T-cell (primary cell): ENCODE data around the gene JUP. TPM values are rescaled to one million over a fixed set of nuclear protein-coding genes. Genes with fewer than 3 reads are reported as not detected.

Experiments used
- ATAC-seq, 4 experiments: fragments of 200-7000 bp in 3 of 4; fragments of 150-1000 bp in 1 of 4; cut with Tn5 transposase; replicated peaks in 1 of 4; 1 replicate in 3 of 4; 2 replicates in 1 of 4; pipeline ENCODE4 v1.10.0; 2021; ENCODE audit warnings: moderate library complexity in 3 of 4, mild to moderate bottlenecking in 2 of 4, moderate number of reproducible peaks in 1 of 4
- CTCF ChIA-PET, 2 donors: fragments of 300-600 bp; sonication (Branson Sonifier 250); formaldehyde crosslinking; loops; one replicate each; lab custom pipeline; 2022; ENCODE audit warnings: antibody characterized with exemption in 2 of 2; lab: Charles Lee
- POLR2A ChIA-PET, 2 donors: fragments of 300-600 bp; sonication (Branson Sonifier 250); formaldehyde crosslinking; loops; one replicate each; lab custom pipeline; 2022; ENCODE audit warnings: antibody characterized with exemption in 2 of 2; lab: Charles Lee
- DNase-seq, 35 experiments: peaks; one replicate each; pipeline versions ENCODE4 v3.0.0 to v3.0.0-alpha.2; 2013 to 2023
- H3K27ac ChIP-seq: one replicate; pipeline ENCODE4 v1.5.1; 2013; ENCODE audit warnings: low read length
- H3K27me3 ChIP-seq, 2 experiments: replicated peaks in 1 of 2; 1 replicate in 1 of 2; 2 replicates in 1 of 2; pipeline versions ENCODE4 v1.6.1 to v1.7.0; 2013; ENCODE audit warnings: low read length in 1 of 2, mixed read lengths in 1 of 2; ENCODE audit not compliant: control insufficient read depth in 2 of 2, insufficient read depth in 2 of 2; ENCODE audit errors: extremely low read depth in 1 of 2
- H3K36me3 ChIP-seq, 2 donors: 1 replicate in 1 of 2; 2 replicates in 1 of 2; pipeline versions ENCODE4 v1.6.1 to v1.7.0; 2013; ENCODE audit warnings: low read length in 1 of 2; ENCODE audit not compliant: control insufficient read depth in 2 of 2, insufficient read depth in 1 of 2; ENCODE audit errors: extremely low read depth in 1 of 2
- H3K4me1 ChIP-seq, 2 experiments: 1 replicate in 1 of 2; 2 replicates in 1 of 2; pipeline versions ENCODE4 v1.6.1 to v1.7.0; 2013; ENCODE audit warnings: low read length in 2 of 2, mixed read lengths in 1 of 2; ENCODE audit not compliant: insufficient read depth in 2 of 2, control insufficient read depth in 1 of 2; ENCODE audit errors: extremely low read depth in 1 of 2
- H3K4me3 ChIP-seq, 2 donors: 1 replicate in 1 of 2; 2 replicates in 1 of 2; pipeline versions ENCODE4 v1.5.1 to v1.7.0; 2013; ENCODE audit warnings: mild to moderate bottlenecking in 2 of 2, low read length in 1 of 2, moderate library complexity in 1 of 2; ENCODE audit not compliant: control insufficient read depth in 1 of 2; ENCODE audit errors: extremely low read depth in 1 of 2
- H3K9me3 ChIP-seq: 2 replicates; pipeline ENCODE4 v1.7.0; 2013
- H3K27ac Mint-ChIP-seq, 2 donors: one replicate each; pipeline ENCODE4 v1.8.0; 2020 to 2021; ENCODE audit warnings: mild to moderate bottlenecking in 2 of 2, mixed read lengths in 2 of 2
- H3K27me3 Mint-ChIP-seq, 2 donors: one replicate each; pipeline ENCODE4 v1.8.0; 2021 to 2022; ENCODE audit warnings: mixed read lengths in 2 of 2
- H3K36me3 Mint-ChIP-seq: one replicate; pipeline ENCODE4 v1.8.0; 2021; ENCODE audit warnings: mixed read lengths
- H3K4me1 Mint-ChIP-seq, 3 donors: one replicate each; pipeline ENCODE4 v1.8.0; 2020 to 2022; ENCODE audit warnings: mixed read lengths in 3 of 3, mild to moderate bottlenecking in 1 of 3
- H3K4me3 Mint-ChIP-seq, 3 donors: one replicate each; pipeline ENCODE4 v1.8.0; 2020 to 2022; ENCODE audit warnings: mild to moderate bottlenecking in 3 of 3, mixed read lengths in 3 of 3, moderate library complexity in 3 of 3
- H3K9me3 Mint-ChIP-seq, 3 donors: one replicate each; pipeline ENCODE4 v1.8.0; 2020 to 2022; ENCODE audit warnings: mixed read lengths in 3 of 3
- WGBS: methylation state at CpG from one replicate; pipeline ENCODE4 v1.1.5; 2013; ENCODE audit warnings: missing lambda C conversion rate; ENCODE audit not compliant: insufficient coverage; 5-methylcytosine and 5-hydroxymethylcytosine counted together
- total RNA-seq, 35 experiments: library from RNA in 6 of 35; stranded (reverse) in 6 of 35; fragments of 120-200 nt in 1 of 35; gene quantifications; one replicate each; pipeline versions ENCODE4 v1.2.1 to v1.2.4 and lab custom pipeline; 2013 to 2026

JUP gene
- total RNA-seq, 5 donors from 2014 or later (not counting 1 experiment from before 2014, with no cell fraction given) = 1.1 to 4.8 (median 3.4) TPM

DNA sequence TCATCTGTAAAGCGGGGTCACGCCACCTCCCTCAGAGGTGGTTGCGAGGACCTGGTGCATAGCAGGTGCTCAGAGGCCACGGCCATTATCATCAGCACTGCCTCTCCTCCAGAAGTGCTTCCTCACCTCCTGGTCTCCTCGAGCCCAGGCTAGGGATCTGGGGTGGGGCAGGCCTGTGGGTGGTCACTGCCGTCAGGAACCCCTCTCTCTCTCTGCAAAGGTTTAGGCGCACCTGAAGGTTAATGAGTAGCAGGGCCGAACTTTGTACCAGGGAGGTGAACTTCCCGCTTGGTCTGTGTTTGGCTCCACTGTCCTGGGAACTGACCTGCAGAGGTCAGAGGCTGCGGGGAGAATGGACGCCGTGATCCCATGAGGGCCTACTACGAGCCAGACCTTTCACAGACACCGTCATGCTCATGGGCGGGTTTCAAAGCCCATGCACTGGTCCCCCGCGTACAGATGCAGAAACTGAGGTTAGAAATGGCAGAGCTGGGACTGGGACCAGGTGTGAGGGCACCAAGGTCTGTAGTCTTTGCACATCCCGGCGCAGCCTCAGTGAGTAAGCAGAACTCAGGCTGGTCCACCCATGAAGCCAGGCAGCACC, 13.8 kb downstream of the JUP start:
- H3K36me3 ChIP-seq = peaks cover 0 to 3% of the 10 kb centered on the region in 2 donors
- Mint-ChIP-seq H3K4me1 (peaks cover 3 to 5% (median 4%) of the 10 kb centered on the region in 3 donors), H3K36me3 (no peaks in the 10 kb centered on the region), H3K27me3 (peaks cover 0 to 12% of the 10 kb centered on the region in 2 donors), H3K27ac (no peak overlapping the region), H3K9me3 (no peaks in the 10 kb centered on the region), H3K4me3 (no peak overlapping the region)
- POLR2A ChIA-PET = no interaction called here
- WGBS = 88% methylated on average over 14 of the region's 19 CpGs
- ATAC-seq = no peak
- no peak for DNase-seq
- CTCF ChIA-PET = no interaction called here
- no peak overlapping the region for H3K4me3 ChIP-seq
- H3K27me3 ChIP-seq = peaks cover 0 to 42% of the 10 kb centered on the region in 2 experiments
- H3K4me1 ChIP-seq = no peaks in the 10 kb centered on the region
- no peak overlapping the region for H3K27ac ChIP-seq
- no peaks in the 10 kb centered on the region for H3K9me3 ChIP-seq

DNA sequence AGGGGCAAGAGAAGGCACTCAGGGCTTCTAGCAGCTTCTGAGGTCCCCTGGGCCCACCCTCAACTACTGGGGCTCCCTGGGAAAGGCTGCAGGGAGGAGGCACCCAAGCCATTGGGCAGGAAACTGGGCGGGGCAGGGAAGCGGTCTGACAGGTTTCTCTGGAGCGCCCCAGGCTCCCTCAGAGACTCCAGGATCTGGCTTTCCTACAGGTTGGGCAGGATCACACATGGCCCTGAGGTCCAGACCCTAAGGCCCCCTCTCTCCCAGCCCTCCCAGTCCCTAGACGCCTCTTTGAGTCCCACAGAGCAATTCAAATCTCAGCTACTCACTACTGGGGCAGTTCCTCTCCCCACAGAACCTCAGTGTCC, 14.3 kb downstream of the JUP start:
- no peaks in the 10 kb centered on the region for H3K4me1 ChIP-seq
- DNase-seq (no peak), ATAC-seq (no peak)
- no peak overlapping the region for H3K4me3 Mint-ChIP-seq
- H3K36me3 ChIP-seq = peaks cover 0 to under 1% of the 10 kb centered on the region in 2 donors
- no peak overlapping the region for H3K27ac ChIP-seq
- ChIA-PET POLR2A (no interaction called here), CTCF (no interaction called here)
- H3K27me3 Mint-ChIP-seq = peaks cover 0 to 12% of the 10 kb centered on the region in 2 donors
- no peak overlapping the region for H3K27ac Mint-ChIP-seq
- H3K9me3 ChIP-seq = no peaks in the 10 kb centered on the region
- H3K4me3 ChIP-seq = no peak overlapping the region
- H3K9me3 Mint-ChIP-seq = no peaks in the 10 kb centered on the region
- no peaks in the 10 kb centered on the region for H3K36me3 Mint-ChIP-seq
- 82% methylated on average over 4 of the region's 4 CpGs for WGBS
- H3K27me3 ChIP-seq = peaks cover 0 to 37% of the 10 kb centered on the region in 2 experiments
- peaks cover 3 to 5% (median 4%) of the 10 kb centered on the region in 3 donors for H3K4me1 Mint-ChIP-seq

DNA sequence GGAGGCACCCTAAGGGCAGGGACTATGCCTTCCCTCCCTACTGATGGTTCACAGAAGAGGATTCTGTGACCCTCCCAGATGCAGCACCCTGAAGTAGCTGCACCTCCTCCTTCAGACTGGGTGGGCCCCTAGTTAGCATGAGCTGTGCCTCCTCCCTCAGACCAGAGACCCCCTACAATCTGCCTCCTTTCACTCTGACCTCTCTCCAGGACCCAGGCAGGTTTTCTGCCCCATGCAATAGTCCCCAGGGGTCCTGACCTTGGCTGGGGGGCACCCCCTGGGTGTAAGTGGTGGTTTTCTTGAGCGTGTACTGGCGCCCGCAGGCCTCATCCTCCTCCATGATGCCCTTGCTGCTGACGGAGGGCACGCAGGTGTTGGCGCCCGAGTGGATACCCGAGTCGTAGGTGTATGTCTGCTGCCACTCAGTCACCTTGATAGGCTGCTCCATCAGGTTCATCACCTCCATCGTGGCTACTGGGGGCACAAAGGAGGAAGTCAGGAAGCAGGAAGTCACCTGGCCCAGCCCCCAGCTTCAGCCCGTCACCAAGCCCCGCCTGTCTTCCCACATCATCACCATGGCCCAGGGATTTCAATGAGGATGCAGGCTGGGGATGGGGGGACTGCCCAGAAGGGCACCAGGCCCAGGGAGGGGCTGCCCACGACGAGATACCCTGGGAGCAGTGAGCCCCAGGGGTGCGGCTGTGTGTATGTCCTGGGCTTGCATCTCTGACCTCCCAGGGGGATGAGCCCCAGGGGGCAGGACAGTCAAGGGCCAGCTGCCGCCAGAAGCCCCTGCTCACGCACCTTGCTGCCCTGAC, 14.9 kb downstream of the JUP start:
- Histone ChIP-seq H3K9me3 (no peaks in the 10 kb centered on the region), H3K4me1 (no peaks in the 10 kb centered on the region), H3K27me3 (peaks cover 0 to 33% of the 10 kb centered on the region in 2 experiments), H3K36me3 (no peaks in the 10 kb centered on the region), H3K4me3 (no peak overlapping the region), H3K27ac (no peak overlapping the region)
- H3K27me3 Mint-ChIP-seq = peaks cover 0 to 12% of the 10 kb centered on the region in 2 donors
- H3K4me3 Mint-ChIP-seq = no peak overlapping the region
- H3K36me3 Mint-ChIP-seq = no peaks in the 10 kb centered on the region
- no peak overlapping the region for H3K27ac Mint-ChIP-seq
- peaks cover 3 to 5% (median 4%) of the 10 kb centered on the region in 3 donors for H3K4me1 Mint-ChIP-seq
- WGBS = 79% methylated on average over 13 of the region's 17 CpGs
- ChIA-PET CTCF (no interaction called here), POLR2A (interaction anchor here in 1 of 2 donors (0.6 kb wide), 1 partner anchor 14 kb away, joined by 3 read pairs; no protein-coding TSS in a partner anchor)
- no peak for DNase-seq
- H3K9me3 Mint-ChIP-seq = no peaks in the 10 kb centered on the region
- no peak for ATAC-seq

DNA sequence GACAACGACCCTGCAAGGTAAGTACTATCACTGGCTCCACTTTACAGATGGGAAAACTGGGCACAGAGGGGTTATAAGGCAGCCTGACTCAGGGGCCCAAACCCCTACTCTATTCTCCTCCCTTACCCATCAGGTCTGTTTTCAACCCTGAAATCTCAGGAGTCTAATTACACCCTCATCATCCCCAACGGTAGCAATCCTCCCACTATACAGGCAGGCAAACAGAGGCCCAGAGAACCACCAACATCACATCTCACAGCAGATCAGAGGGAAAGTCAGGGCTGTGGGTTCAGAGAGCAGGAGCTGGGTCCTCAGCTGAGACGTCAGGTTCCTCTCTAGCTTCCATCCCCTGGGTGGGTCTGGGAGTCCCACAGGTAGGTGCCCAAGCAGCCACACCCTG, 16.5 kb downstream of the JUP start:
- ATAC-seq = no peak
- Histone ChIP-seq H3K4me3 (no peak overlapping the region), H3K36me3 (no peaks in the 10 kb centered on the region), H3K4me1 (no peaks in the 10 kb centered on the region), H3K27me3 (peaks cover 0 to 25% of the 10 kb centered on the region in 2 experiments), H3K9me3 (no peaks in the 10 kb centered on the region), H3K27ac (no peak overlapping the region)
- no peak for DNase-seq
- H3K4me1 Mint-ChIP-seq = peaks cover 3 to 5% (median 4%) of the 10 kb centered on the region in 3 donors
- H3K27ac Mint-ChIP-seq = no peak overlapping the region
- CTCF ChIA-PET = no interaction called here
- H3K27me3 Mint-ChIP-seq = peaks cover 0 to 4% of the 10 kb centered on the region in 2 donors
- H3K4me3 Mint-ChIP-seq = no peak overlapping the region
- POLR2A ChIA-PET = no interaction called here
- WGBS = 76% methylated on average over 3 of the region's 3 CpGs
- H3K36me3 Mint-ChIP-seq = no peaks in the 10 kb centered on the region
- no peaks in the 10 kb centered on the region for H3K9me3 Mint-ChIP-seq

DNA sequence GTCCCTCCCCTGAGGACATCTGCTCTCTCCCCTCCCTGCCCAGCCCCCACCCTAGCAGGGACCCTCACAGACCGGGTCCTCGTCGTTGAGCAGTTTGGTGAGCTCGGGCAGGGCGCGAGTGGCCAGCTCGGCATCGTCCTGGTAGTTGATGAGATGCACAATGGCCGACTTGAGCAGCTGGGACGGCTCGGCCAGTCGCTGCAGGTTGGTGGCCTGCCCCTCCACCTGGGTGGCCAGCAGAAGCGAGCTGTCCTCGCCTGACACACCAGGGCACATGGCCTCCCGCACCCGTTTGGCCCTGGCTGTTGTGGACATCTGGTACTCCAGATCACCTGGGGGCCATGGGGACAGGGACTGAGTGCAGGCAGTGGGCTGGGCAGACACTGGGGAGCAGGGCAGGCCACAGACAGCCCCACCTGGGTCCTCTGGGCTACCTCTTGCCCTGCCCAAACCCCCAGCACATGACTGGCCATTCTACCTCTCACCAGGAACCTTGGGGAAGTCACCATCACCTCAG, 17.1 kb downstream of the JUP start:
- POLR2A ChIA-PET = no interaction called here
- Histone ChIP-seq H3K4me3 (no peak overlapping the region), H3K9me3 (no peaks in the 10 kb centered on the region), H3K27me3 (peaks cover 0 to 22% of the 10 kb centered on the region in 2 experiments), H3K36me3 (peaks cover 0 to 3% of the 10 kb centered on the region in 2 donors), H3K27ac (no peak overlapping the region), H3K4me1 (no peaks in the 10 kb centered on the region)
- H3K4me3 Mint-ChIP-seq = no peak overlapping the region
- H3K4me1 Mint-ChIP-seq = peaks cover 3 to 5% (median 4%) of the 10 kb centered on the region in 3 donors
- WGBS = 79% methylated on average over 16 of the region's 16 CpGs
- H3K36me3 Mint-ChIP-seq = no peaks in the 10 kb centered on the region
- ATAC-seq (no peak), DNase-seq (no peak)
- no peak overlapping the region for H3K27ac Mint-ChIP-seq
- H3K9me3 Mint-ChIP-seq = no peaks in the 10 kb centered on the region
- H3K27me3 Mint-ChIP-seq = peaks cover 0 to 4% of the 10 kb centered on the region in 2 donors
- CTCF ChIA-PET = interaction anchor here in 1 of 2 donors (0.7 kb wide), 1 partner anchor 30 kb away, joined by 5 read pairs; no protein-coding TSS in a partner anchor

DNA sequence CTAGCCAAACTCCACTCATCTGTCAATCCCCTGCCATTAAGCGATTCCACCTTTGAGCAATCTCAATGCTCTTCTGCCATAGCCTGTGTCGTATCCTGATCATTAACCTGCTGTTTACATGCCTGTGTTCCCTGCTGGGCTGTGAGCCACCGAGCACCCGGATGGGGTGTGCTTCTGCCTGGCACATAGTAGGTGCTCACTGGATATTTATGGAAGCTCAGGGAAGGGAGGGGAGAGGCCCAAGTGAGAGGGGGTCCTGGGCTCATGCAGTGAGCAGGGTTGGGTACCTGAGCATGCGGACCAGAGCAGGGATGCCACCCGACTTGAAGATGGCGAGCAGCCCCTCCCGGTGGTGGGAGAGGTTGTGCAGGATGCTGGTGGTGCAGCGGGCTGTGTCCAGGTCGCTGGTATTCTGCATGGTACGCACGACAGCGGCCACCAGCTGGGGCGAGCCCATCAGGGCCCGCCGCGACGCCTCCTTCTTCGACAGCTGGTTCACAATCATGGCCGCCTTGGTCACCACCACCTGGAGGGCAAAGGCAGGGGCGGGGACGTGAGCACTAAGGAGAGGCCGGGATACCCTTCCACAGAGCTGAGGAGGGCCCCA, 17.7 kb downstream of the JUP start:
- DNase-seq (no peak), ATAC-seq (no peak)
- Histone ChIP-seq H3K9me3 (no peaks in the 10 kb centered on the region), H3K4me3 (no peak overlapping the region), H3K36me3 (peaks cover 0 to 3% of the 10 kb centered on the region in 2 donors), H3K27me3 (peaks cover 0 to 24% of the 10 kb centered on the region in 2 experiments), H3K4me1 (no peaks in the 10 kb centered on the region), H3K27ac (no peak overlapping the region)
- CTCF ChIA-PET = interaction anchor here in 1 of 2 donors (0.7 kb wide), 1 partner anchor 30 kb away, joined by 5 read pairs; no protein-coding TSS in a partner anchor
- Mint-ChIP-seq H3K27ac (no peak overlapping the region), H3K9me3 (no peaks in the 10 kb centered on the region), H3K4me3 (no peak overlapping the region), H3K36me3 (no peaks in the 10 kb centered on the region), H3K4me1 (peaks cover 3 to 5% (median 4%) of the 10 kb centered on the region in 3 donors), H3K27me3 (peaks cover 0 to 3% of the 10 kb centered on the region in 2 donors)
- POLR2A ChIA-PET = no interaction called here
- WGBS = 94% methylated on average over 22 of the region's 23 CpGs
